HG03280 (cell line): ENCODE results near the gene GP1BA.

Source experiments
- ATAC-seq: cut with Tn5 transposase; IDR thresholded peaks from one replicate; pipeline ENCODE4 v1.9.1; 2021; ENCODE audit warnings: mild to moderate bottlenecking, moderate library complexity; ENCODE audit not compliant: unreplicated experiment

Gene GP1BA

GRCh38 chr17:4971826-4972225, 39.7 kb downstream of the GP1BA start:
- no peak for ATAC-seq

GRCh38 chr17:4972322-4972721, 40.2 kb downstream of the GP1BA start:
- no peak for ATAC-seq

- no peak for ATAC-seq
Measured at GRCh38 chr17:4972752-4973151, 40.7 kb downstream of the GP1BA start.

DNA sequence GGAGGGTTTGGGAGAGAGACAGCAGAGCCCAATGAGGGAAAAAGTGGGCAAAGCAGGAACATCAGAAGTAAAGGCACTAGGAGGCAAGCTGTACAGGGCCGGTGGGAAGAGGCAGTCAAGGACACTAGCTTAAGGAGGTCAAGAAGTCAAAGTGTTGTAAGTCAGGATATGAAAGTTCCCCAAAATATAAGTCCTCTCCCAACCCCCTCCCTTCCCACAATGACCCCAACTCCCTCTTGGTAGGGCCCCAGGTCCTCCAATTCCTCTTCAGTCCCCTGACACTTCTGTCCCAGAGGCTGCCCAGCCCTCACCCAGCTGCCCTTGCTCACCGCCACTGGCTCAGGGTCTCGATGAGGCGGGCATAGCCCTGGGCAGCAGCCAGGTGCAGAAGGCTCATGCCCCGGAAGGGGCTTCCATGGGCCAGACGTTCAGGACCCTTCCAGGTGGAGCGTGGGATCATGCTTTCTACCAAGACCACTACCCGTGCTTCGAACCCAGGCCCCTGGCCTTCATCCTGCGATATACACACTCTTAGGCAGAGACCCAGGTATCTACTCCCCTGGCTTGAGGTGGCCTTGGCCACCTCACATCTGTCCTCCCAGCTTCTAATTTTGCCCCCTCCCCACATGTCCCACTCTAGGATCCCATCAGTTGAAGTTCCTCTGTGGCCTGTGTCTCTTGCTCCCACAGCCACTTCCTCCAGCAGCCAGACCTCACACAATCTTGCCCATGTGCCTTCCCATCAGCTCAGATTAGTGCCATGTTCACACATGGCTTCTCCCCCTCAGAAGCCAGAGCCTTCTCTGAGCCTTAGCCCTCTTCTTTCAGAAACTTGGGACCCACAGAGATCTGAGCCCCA, 41.4 kb downstream of the GP1BA start:
- no peak for ATAC-seq

GRCh38 chr17:4974115-4974670, 42.1 kb downstream of the GP1BA start:
- no peak for ATAC-seq

- ATAC-seq = no peak
Measured at GRCh38 chr17:4978726-4979125, 46.6 kb downstream of the GP1BA start.

DNA sequence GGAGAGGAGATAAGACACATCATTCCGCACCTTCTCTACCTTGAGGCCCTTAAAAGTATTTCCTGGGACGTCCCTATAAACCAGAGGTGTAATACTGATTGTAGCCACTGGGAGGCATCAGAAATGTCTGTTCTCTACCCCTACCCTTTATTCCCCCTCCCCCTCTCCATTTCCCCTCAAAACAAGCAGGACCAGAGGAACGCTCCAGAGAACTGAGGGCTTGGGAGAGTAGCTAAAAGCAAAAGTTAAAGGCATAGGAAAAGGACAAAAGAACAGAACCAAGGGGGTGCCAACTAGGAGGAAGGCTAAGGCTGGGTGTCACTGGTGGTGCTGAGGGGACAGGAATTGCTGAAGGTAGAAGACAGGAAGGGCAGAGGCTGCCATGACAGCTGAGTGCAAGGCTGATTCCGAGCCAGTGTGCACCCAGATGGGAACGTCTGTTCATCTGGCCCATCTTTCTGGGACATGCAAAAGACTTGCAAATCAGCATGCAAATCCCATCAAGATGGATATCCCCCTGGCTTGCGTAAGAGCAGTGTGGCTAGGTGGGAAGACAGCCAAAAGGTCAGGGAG, 48.7 kb downstream of the GP1BA start:
- ATAC-seq = no peak

DNA sequence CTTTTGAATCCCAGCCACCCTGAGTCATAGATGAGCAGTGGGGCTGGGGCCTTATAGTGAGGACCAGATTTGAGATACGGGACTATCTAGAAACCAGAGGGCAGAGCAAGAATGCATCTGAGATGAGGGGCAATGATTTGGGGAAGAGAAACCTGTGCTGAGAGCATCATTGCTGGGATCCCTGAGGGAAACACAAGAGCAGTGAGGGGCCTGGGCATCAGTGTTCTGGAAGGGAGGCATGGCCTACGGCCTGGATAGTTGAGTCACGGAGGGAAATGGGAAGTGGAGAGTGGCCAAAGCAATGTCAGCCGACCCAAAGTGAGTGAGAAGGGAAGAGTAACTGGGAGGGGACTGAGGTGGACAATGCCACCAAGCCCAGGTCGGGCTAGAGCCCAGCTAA, 50.2 kb downstream of the GP1BA start:
- no peak for ATAC-seq
